CD4-positive, alpha-beta T cell treated with Interleukin-1 beta for 1 hour (primary cell): Measurements from ENCODE around the gene MACROD2.
"Not testable (repeated sequence)": the region's sequence is repeated elsewhere in the genome, so short reads cannot be mapped to it uniquely, and the experiment has no call there.

ENCODE experiments used
- DNase-seq, 2 donors: peaks; one replicate each; pipeline ENCODE4 v3.0.0-alpha.2; 2020 to 2022

MACROD2 gene

DNA sequence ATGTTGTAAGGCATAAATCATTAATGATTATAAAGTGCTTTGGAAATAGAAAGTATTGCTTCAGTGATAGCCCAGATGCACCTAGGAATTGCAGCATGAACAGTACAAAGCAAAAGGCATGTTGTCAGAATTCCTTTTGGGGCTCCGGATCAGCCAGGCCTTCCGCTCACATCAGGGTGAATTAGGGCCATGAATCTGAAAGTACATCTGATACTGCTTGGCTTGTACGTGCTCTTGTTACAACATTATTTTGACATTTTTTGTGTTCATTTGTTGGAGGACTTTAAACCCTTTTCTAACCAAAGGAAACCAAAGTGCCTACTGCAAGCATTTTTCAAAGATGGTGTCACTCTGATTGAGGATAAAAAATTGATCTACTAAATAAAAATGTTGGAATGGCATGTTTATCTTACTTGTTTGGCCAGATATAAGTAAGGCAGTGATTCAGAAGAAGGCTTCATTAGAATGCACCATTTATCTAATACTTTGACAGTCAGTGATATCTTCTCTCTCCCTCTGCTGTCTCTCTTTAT lies 1347.7 kb downstream of the MACROD2 start:
- DNase-seq = no peak

GRCh38 chr20:15345287-15345686 lies 1350.0 kb downstream of the MACROD2 start:
- no peak for DNase-seq

- no peak for DNase-seq
These were observed 1351.5 kb downstream of the MACROD2 start for GRCh38 chr20:15346657-15347280.

DNA sequence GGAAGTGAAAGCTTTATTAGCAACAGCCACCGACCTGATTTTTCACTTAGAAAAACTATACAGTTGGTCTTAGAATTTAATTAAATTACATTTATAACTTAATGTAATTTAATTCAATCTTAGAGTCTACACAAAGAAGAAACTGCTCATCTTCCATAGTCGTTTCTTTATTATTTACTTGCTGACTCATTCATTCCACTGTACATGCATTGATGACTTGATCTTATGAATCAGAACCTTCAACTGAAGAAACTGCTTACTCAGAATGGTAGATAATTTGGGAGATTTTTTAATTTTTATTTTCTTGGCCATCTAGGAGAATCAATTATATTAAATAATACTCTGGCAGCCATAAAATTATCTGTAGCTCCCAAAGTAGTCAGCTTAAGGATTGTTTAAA lies 1363.7 kb downstream of the MACROD2 start:
- no peak for DNase-seq

- DNase-seq = no peak
These were observed 1367.5 kb downstream of the MACROD2 start for GRCh38 chr20:15362849-15363248.

- no peak for DNase-seq
These were observed 1369.5 kb downstream of the MACROD2 start for GRCh38 chr20:15364781-15365180.

DNA sequence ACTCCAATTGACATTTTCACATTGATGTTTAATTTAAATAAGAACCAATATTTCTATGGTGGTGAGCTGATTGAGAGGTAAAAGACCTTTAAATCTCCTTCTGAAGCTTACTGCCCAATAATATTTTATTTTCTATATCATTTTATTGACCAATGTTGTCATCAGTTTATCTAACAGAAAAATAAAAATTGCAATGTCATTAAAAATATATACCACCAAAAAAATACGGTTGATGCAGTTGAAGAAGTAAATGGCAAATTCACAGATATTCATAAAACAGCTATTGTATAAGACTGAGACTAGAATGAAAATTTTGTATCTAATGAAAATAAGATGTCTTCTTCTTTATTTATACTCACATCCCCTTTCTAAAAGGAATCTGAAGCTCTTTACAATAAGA lies 1375.1 kb downstream of the MACROD2 start:
- DNase-seq = no peak

DNA sequence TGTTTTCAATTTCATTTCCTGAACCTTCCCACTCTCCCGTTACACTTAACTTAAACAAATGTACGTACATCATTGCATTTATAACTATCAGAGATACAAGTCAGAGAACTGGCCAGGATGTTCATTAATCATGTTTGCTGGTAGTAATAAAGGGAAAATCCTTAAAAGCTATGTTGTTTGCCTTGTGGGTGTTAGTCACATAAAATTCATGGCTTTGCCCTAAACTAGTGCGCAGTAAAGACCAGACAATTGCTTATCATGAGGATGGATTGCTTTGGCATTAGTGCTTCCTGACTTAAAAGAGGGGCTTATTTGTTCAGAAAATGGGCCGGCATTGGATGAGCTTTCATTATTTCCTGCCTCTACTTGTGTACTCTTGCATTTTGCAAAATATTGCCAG lies 1379.4 kb downstream of the MACROD2 start:
- DNase-seq = no peak

DNA sequence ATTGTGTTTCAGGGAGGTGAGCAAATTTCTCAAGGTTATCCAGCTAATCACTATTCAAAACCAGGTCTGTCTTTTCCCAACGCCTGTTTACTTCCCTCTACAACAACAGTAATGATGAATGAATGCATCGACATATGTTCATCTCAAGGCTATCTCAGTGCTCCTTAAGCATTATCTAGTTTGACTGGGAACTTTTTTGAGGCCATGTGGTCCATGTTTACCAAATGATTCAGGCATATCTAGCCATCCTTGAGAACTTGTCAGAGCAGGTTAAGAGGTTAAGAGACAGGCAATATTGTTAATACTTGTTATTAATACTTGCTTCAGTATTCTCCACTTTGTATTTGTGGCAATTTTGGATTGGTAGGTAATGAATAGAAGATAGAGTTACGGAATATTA lies 1380.5 kb downstream of the MACROD2 start:
- no peak for DNase-seq

GRCh38 chr20:15377603-15378002 lies 1382.3 kb downstream of the MACROD2 start:
- not testable (repeated sequence) for DNase-seq

- DNase-seq = no peak
These were observed 1382.8 kb downstream of the MACROD2 start for GRCh38 chr20:15378151-15378550.

- DNase-seq = no peak
These were observed 1384.5 kb downstream of the MACROD2 start for GRCh38 chr20:15379681-15380296.

- DNase-seq = no peak
These were observed 1385.5 kb downstream of the MACROD2 start for GRCh38 chr20:15380770-15381169.

DNA sequence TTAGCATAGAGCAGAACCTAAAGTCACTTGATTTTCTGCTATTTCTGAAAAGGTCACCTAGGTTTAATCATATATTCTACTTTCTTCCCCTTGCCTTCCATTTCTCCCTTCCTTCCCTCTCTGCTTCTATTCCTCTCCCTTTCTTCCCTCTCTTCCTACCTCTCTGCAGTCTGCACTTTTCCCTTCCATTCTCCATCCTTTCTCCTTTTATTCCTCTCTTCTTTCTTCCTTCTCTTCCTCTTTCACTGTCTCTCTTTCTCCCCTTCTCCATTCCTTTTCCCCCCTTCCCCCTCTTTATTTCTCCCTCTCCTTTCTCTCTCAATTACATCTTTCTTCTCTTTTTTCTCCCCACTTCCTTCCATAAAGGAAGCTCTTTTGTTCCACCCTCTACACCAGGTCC lies 1391.9 kb downstream of the MACROD2 start:
- DNase-seq = no peak

DNA sequence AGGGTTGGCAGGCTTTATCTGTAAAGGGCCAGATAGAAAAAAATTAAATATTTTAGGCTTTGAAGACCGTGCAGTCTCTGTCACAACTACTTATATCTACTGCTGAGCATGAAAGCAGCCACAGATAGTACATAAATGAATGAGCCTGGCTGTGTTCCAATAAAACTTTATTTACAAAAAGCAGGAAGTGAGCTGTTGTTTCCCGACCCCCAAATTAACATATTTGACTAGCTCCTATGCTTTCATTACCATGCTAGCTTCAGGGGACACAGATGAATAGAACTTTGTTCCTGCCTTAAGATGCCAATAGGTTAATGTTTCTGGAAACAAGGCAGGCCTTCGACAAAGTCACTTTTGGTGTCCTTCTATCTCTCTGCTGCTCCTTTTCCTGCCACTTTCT lies 1400.1 kb downstream of the MACROD2 start:
- DNase-seq = no peak

DNA sequence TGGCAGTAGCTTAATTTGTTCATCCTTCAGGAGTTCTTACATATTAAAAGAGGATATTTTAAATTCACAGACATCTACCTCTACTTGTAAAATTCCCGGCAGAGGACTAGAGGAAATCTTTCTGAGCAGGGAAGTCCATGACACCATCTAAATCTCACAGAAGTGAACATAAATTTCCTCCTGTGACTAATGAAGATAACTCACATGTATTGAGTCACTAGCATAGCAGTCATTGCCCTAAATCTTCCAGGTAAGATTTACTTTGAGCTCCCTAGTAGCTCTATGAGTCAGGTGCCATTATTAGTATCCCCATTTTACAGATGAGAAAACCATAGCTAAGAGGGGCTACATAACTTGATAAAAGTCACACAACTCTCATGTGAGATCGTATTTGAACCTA lies 1400.7 kb downstream of the MACROD2 start:
- no peak for DNase-seq

DNA sequence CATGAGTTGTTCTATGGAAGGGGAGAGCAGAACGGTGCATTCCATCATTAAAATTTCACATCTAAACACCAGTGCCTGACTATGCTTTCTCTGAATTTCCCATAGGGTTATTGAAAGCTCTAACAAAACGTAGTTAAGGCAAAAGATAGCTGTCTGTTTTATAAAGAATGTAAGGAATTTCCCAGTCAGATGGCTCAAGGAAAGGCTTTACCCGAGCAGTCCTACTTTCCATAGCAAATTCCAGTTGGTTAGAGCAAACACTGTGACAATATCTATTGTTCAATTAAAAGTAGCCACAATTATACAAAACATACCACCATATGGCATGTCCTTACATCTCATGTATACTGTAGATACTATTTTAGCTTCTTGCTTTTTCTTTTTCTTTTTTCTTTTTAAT lies 1401.6 kb downstream of the MACROD2 start:
- no peak for DNase-seq

- no peak for DNase-seq
These were observed 1404.5 kb downstream of the MACROD2 start for GRCh38 chr20:15399781-15400180.

GRCh38 chr20:15406072-15406471 lies 1410.8 kb downstream of the MACROD2 start:
- DNase-seq = no peak

- DNase-seq = no peak
These were observed 1416.5 kb downstream of the MACROD2 start for GRCh38 chr20:15411781-15412180.

- DNase-seq = no peak
These were observed 1420.6 kb downstream of the MACROD2 start for GRCh38 chr20:15415908-15416307.

- no peak for DNase-seq
These were observed 1424.5 kb downstream of the MACROD2 start for GRCh38 chr20:15419856-15420255.

GRCh38 chr20:15422966-15423365 lies 1427.7 kb downstream of the MACROD2 start:
- DNase-seq = no peak

- DNase-seq = no peak
These were observed 1444.2 kb downstream of the MACROD2 start for GRCh38 chr20:15439551-15439950.
